ENCODE data around the gene TRIM5. TPM values are rescaled to one million over a fixed set of nuclear protein-coding genes. Genes with fewer than 3 reads are reported as not detected.
"Not testable (repeated sequence)": the region's sequence is repeated elsewhere in the genome, so short reads cannot be mapped to it uniquely, and the experiment has no call there.

Gene TRIM5
- total RNA-seq, 1 experiment from 2014 or later: 21.5 TPM

- no peak overlapping the region for H3K14ac ChIP-seq (ENCODE audit: insufficient read depth, low read length)
- H3K4me2 ChIP-seq (ENCODE audit: insufficient read depth, insufficient read length, low read length): peak overlapping the region; percentile 69
- no peak overlapping the region for H2BK120ac ChIP-seq (ENCODE audit: low read depth, low read length, poor library complexity, severe bottlenecking)
- TF ChIP-seq, protein P1, sequence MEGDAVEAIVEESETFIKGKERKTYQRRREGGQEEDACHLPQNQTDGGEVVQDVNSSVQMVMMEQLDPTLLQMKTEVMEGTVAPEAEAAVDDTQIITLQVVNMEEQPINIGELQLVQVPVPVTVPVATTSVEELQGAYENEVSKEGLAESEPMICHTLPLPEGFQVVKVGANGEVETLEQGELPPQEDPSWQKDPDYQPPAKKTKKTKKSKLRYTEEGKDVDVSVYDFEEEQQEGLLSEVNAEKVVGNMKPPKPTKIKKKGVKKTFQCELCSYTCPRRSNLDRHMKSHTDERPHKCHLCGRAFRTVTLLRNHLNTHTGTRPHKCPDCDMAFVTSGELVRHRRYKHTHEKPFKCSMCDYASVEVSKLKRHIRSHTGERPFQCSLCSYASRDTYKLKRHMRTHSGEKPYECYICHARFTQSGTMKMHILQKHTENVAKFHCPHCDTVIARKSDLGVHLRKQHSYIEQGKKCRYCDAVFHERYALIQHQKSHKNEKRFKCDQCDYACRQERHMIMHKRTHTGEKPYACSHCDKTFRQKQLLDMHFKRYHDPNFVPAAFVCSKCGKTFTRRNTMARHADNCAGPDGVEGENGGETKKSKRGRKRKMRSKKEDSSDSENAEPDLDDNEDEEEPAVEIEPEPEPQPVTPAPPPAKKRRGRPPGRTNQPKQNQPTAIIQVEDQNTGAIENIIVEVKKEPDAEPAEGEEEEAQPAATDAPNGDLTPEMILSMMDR (conservative IDR thresholded peaks at IDR 0.05): no peak
- peaks cover 7 to 11% of the 10 kb centered on the region in 2 experiments for H3K9me3 Mint-ChIP-seq
- H3K36me3 Mint-ChIP-seq (ENCODE audit: insufficient read depth in 1 of 3, low read depth in 3 of 3): peaks cover 17 to 31% (median 23%) of the 10 kb centered on the region in 3 experiments
- no peaks in the 10 kb centered on the region for H4K20me1 ChIP-seq (ENCODE audit: control insufficient read depth, insufficient read depth, insufficient read length)
- no peak overlapping the region for H3T11ph ChIP-seq (ENCODE audit: low read length)
- H2BK15ac ChIP-seq (ENCODE audit: low read depth, low read length): no peak overlapping the region
- no CpG with 5 or more reads among the region's 8 CpGs for WGBS (ENCODE audit: extremely low coverage, insufficient read length, low lambda C conversion rate)
- no peak overlapping the region for H2BK20ac ChIP-seq (ENCODE audit: low read depth, low read length, poor library complexity, severe bottlenecking)
- H3K27ac ChIP-seq (ENCODE audit: insufficient read length, low read depth, low read length): peak overlapping the region; percentile 87
- no peak overlapping the region for H4K5ac ChIP-seq (ENCODE audit: insufficient read length, low read depth, low read length)
- no peak overlapping the region for H4K91ac ChIP-seq (ENCODE audit: insufficient read length, low read depth, low read length)
- H3K4me3 Mint-ChIP-seq: peak overlapping the region; percentile 80 to 83
- H3K56ac ChIP-seq (ENCODE audit: insufficient read length, low read depth, low read length): no peak overlapping the region
- no peak overlapping the region for H4K8ac ChIP-seq (replicated peaks; ENCODE audit: insufficient read length, low read depth, low read length)
- no peaks in the 10 kb centered on the region; the same call in 1 of the 2 replicates for H3K79me2 ChIP-seq (ENCODE audit: insufficient read depth, low read length)
- H3K79me1 ChIP-seq (ENCODE audit: insufficient read depth, low read depth, low read length, poor library complexity, severe bottlenecking): no peaks in the 10 kb centered on the region
- H3K27me3 ChIP-seq (ENCODE audit: insufficient read depth, low read length): no peaks in the 10 kb centered on the region
- no peaks in the 10 kb centered on the region for H3K9me3 ChIP-seq (ENCODE audit: control insufficient read depth, low read depth, low read length)
- H3K4me1 Mint-ChIP-seq: peaks cover 23 to 27% of the 10 kb centered on the region in 2 experiments
- H3K9ac ChIP-seq (ENCODE audit: extremely low read depth, insufficient read length, low read length): peak overlapping the region; percentile 86
- H2BK5ac ChIP-seq (ENCODE audit: insufficient read length, low read length): no peak overlapping the region
- no peak overlapping the region for H2BK12ac ChIP-seq (ENCODE audit: insufficient read length, low read depth, low read length)
- H3K23me2 ChIP-seq (ENCODE audit: insufficient read length, low read depth, low read length, poor library complexity, severe bottlenecking): peaks cover 3% of the 10 kb centered on the region
- H2AK5ac ChIP-seq (ENCODE audit: insufficient read length, low read length): no peak overlapping the region
- H3K4ac ChIP-seq (ENCODE audit: low read depth, low read length): no peak overlapping the region
- H3K18ac ChIP-seq (ENCODE audit: insufficient read length, low read depth, low read length): no peak overlapping the region
- H3K27me3 Mint-ChIP-seq (ENCODE audit: low read depth): no peaks in the 10 kb centered on the region
- no peak overlapping the region for H3K23ac ChIP-seq (ENCODE audit: insufficient read length, low read depth, low read length)
- H2AFZ ChIP-seq (ENCODE audit: low read length): no peak overlapping the region
- H3K27ac Mint-ChIP-seq: peak overlapping the region; percentile 99 to 100 (median 99)
- H3K4me1 ChIP-seq (ENCODE audit: insufficient read depth, low read length): no peaks in the 10 kb centered on the region; the same call in 1 of the 2 replicates
- DNase-seq: no peak
Observed at GRCh38 chr11:5684036-5684645, 733 bp downstream of the TRIM5 start.

DNA sequence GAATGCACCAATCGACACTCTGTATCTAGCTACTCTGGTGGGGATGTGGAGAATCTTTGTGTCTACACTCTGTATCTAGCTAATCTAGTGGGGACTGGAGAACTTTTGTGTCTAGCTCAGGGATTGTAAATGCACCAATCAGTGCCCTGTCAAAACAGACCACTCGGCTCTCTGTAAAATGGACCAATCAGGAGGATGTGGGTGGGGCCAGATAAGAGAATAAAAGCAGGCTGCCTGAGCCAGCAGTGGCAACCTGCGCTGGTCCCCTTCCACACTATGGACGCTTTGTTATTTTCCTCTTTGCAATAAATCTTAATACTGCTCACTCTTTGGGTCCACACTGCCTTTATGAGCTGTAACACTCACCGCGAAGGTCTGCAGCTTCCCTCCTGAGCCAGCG, 1.3 kb downstream of the TRIM5 start:
- H3K27ac ChIP-seq (ENCODE audit: insufficient read length, low read depth, low read length): not testable (repeated sequence)
- H3K4me3 Mint-ChIP-seq: peak overlapping the region; percentile 80 to 83

More for the DNA sequence above, 1.3 kb downstream of the TRIM5 start:
- not testable (repeated sequence) for H3K9ac ChIP-seq (ENCODE audit: extremely low read depth, insufficient read length, low read length); H2BK5ac ChIP-seq (ENCODE audit: insufficient read length, low read length); H4K5ac ChIP-seq (ENCODE audit: insufficient read length, low read depth, low read length); H3K27me3 ChIP-seq (ENCODE audit: insufficient read depth, low read length); H2BK20ac ChIP-seq (ENCODE audit: low read depth, low read length, poor library complexity, severe bottlenecking); H3K4ac ChIP-seq (ENCODE audit: low read depth, low read length); H2AFZ ChIP-seq (ENCODE audit: low read length); H3K56ac ChIP-seq (ENCODE audit: insufficient read length, low read depth, low read length); H3K79me1 ChIP-seq (ENCODE audit: insufficient read depth, low read depth, low read length, poor library complexity, severe bottlenecking); H3K18ac ChIP-seq (ENCODE audit: insufficient read length, low read depth, low read length); H2AK5ac ChIP-seq (ENCODE audit: insufficient read length, low read length); H3K27me3 Mint-ChIP-seq (ENCODE audit: low read depth); H3K23ac ChIP-seq (ENCODE audit: insufficient read length, low read depth, low read length); DNase-seq; H3K79me2 ChIP-seq (ENCODE audit: insufficient read depth, low read length); H3K4me2 ChIP-seq (ENCODE audit: insufficient read depth, insufficient read length, low read length); H4K8ac ChIP-seq (replicated peaks; ENCODE audit: insufficient read length, low read depth, low read length); H3K14ac ChIP-seq (ENCODE audit: insufficient read depth, low read length); H2BK12ac ChIP-seq (ENCODE audit: insufficient read length, low read depth, low read length); H2BK120ac ChIP-seq (ENCODE audit: low read depth, low read length, poor library complexity, severe bottlenecking); H4K20me1 ChIP-seq (ENCODE audit: control insufficient read depth, insufficient read depth, insufficient read length); H3K9me3 ChIP-seq (ENCODE audit: control insufficient read depth, low read depth, low read length); H2BK15ac ChIP-seq (ENCODE audit: low read depth, low read length); H3K4me1 ChIP-seq (ENCODE audit: insufficient read depth, low read length); H4K91ac ChIP-seq (ENCODE audit: insufficient read length, low read depth, low read length); H3K23me2 ChIP-seq (ENCODE audit: insufficient read length, low read depth, low read length, poor library complexity, severe bottlenecking); H3T11ph ChIP-seq (ENCODE audit: low read length)
- peaks cover 7 to 11% of the 10 kb centered on the region in 2 experiments for H3K9me3 Mint-ChIP-seq
- H3K27ac Mint-ChIP-seq: peak overlapping the region; percentile 66 to 99 (median 95); a peak in 5 of 7 replicates
- H3K4me1 Mint-ChIP-seq: peaks cover 18 to 23% of the 10 kb centered on the region in 2 experiments
- no CpG with 5 or more reads among the region's 7 CpGs for WGBS (ENCODE audit: extremely low coverage, insufficient read length, low lambda C conversion rate)
- peaks cover 22 to 36% (median 28%) of the 10 kb centered on the region in 3 experiments for H3K36me3 Mint-ChIP-seq (ENCODE audit: insufficient read depth in 1 of 3, low read depth in 3 of 3)
